HL-60 (cell line): ENCODE data around the gene TRDN.

Experiments
- DNase-seq, 2 experiments: peaks; one replicate each; pipeline ENCODE4 v3.0.0-alpha.2; 2010 to 2020; ENCODE audit warnings: low read depth in 1 of 2, low spot score in 1 of 2
- H3K27ac ChIP-seq: fragments of 250-450 bp; sonication (Bioruptor Pico); replicated peaks from 2 replicates; pipeline ENCODE4 v1.5.1; 2020; ENCODE audit warnings: mild to moderate bottlenecking, moderate library complexity
- H3K27me3 ChIP-seq: fragments of 250-450 bp; sonication (Bioruptor Pico); 2 replicates; pipeline ENCODE4 v1.5.1; 2021; ENCODE audit warnings: mild to moderate bottlenecking, moderate library complexity; ENCODE audit not compliant: insufficient read depth, poor library complexity, severe bottlenecking
- H3K4me3 ChIP-seq: replicated peaks from 2 replicates; pipeline ENCODE4 v1.5.1; 2011; ENCODE audit warnings: mild to moderate bottlenecking, control low read depth, low read length; ENCODE audit not compliant: insufficient read depth
- CTCF ChIP-seq: IDR thresholded peaks from one replicate; pipeline ENCODE4 v1.5.1; 2011; ENCODE audit warnings: low read length, control low read depth, inconsistent platforms; ENCODE audit not compliant: insufficient read depth
- GABPA ChIP-seq: IDR thresholded peaks from 2 replicates; pipeline ENCODE4 v1.6.1; 2012; ENCODE audit warnings: low read depth
- POLR2AphosphoS5 ChIP-seq: IDR thresholded peaks from 2 replicates; pipeline ENCODE4 v1.6.1; 2012; ENCODE audit warnings: low read depth
- REST ChIP-seq: IDR thresholded peaks from 2 replicates; pipeline ENCODE4 v1.6.1; 2012; ENCODE audit warnings: low read depth; ENCODE audit not compliant: insufficient replicate concordance
- SPI1 ChIP-seq: IDR thresholded peaks from 2 replicates; pipeline ENCODE4 v1.6.1; 2012; ENCODE audit warnings: low read depth, mild to moderate bottlenecking, borderline replicate concordance

Gene TRDN

GRCh38 chr6:123333000-123333756 lies 303.6 kb downstream of the TRDN start:
- DNase-seq, result no peak
- no peak for TF ChIP-seq POLR2AphosphoS5
- no peak for TF ChIP-seq CTCF
- no peak for TF ChIP-seq GABPA
- no peak for TF ChIP-seq REST
- TF ChIP-seq SPI1, result no peak
- Histone ChIP-seq H3K27me3 (no peaks in the 10 kb centered on the region), H3K4me3 (no peak overlapping the region), H3K27ac (no peak overlapping the region)

GRCh38 chr6:123332070-123332469 lies 304.7 kb downstream of the TRDN start:
- TF ChIP-seq POLR2AphosphoS5 (no peak), CTCF (no peak), SPI1 (no peak), REST (no peak), GABPA (no peak)
- H3K27me3 ChIP-seq, result no peaks in the 10 kb centered on the region
- no peak overlapping the region for H3K4me3 ChIP-seq
- no peak for DNase-seq
- no peak overlapping the region for H3K27ac ChIP-seq

- H3K27me3 ChIP-seq, result no peaks in the 10 kb centered on the region
- no peak for DNase-seq
- no peak overlapping the region for H3K27ac ChIP-seq
- H3K4me3 ChIP-seq, result no peak overlapping the region
- no peak for TF ChIP-seq POLR2AphosphoS5
- no peak for TF ChIP-seq CTCF
- TF ChIP-seq REST, result no peak
- no peak for TF ChIP-seq SPI1
- TF ChIP-seq GABPA, result no peak
Measured at GRCh38 chr6:123329337-123329736, 307.4 kb downstream of the TRDN start.
